Progenitor cell of endocrine pancreas (in vitro differentiated cells): Measurements from ENCODE around the gene PLPP2. TPM values are rescaled to one million over a fixed set of nuclear protein-coding genes. Genes with fewer than 3 reads are reported as not detected.
"Not testable (repeated sequence)": the region's sequence is repeated elsewhere in the genome, so short reads cannot be mapped to it uniquely, and the experiment has no call there.

Experiments used
- DNase-seq: peaks from one replicate; pipeline ENCODE4 v3.0.0; 2021; ENCODE audit warnings: low spot score; ENCODE audit not compliant: unreplicated experiment
- H3K27ac Mint-ChIP-seq: 2 replicates; pipeline ENCODE4 v1.8.0; 2021; ENCODE audit warnings: mild to moderate bottlenecking, moderate library complexity, mixed read lengths
- H3K27me3 Mint-ChIP-seq: 2 replicates; pipeline ENCODE4 v1.8.0; 2021; ENCODE audit warnings: mixed read lengths
- H3K36me3 Mint-ChIP-seq: 2 replicates; pipeline ENCODE4 v1.8.0; 2022; ENCODE audit warnings: mixed read lengths; ENCODE audit not compliant: insufficient read depth
- H3K4me1 Mint-ChIP-seq: 2 replicates; pipeline ENCODE4 v1.8.0; 2021; ENCODE audit warnings: low read depth, mixed read lengths
- H3K4me3 Mint-ChIP-seq: 2 replicates; pipeline ENCODE4 v1.8.0; 2021; ENCODE audit warnings: low read depth, mild to moderate bottlenecking, moderate library complexity, mixed read lengths
- H3K9me3 Mint-ChIP-seq: 2 replicates; pipeline ENCODE4 v1.8.0; 2021; ENCODE audit warnings: low read depth, mixed read lengths
- CTCF ChIP-seq: fragments of 200-600 bp; sonication (generic); IDR thresholded peaks from one replicate; pipeline ENCODE4 v1.5.0; 2021; ENCODE audit warnings: antibody characterized with exemption, mild to moderate bottlenecking; ENCODE audit not compliant: unreplicated experiment
- total RNA-seq: library from RNA; stranded (reverse); gene quantifications from 2 replicates; pipeline ENCODE4 v1.2.1, GENCODE V29; 2021

Gene PLPP2
- total RNA-seq, 1 donor from 2014 or later, result 46.3 TPM

- no peak for DNase-seq
- TF ChIP-seq CTCF, result no peak
- H3K9me3 Mint-ChIP-seq, result peaks cover 4% of the 10 kb centered on the region
- H3K27me3 Mint-ChIP-seq, result no peaks in the 10 kb centered on the region
- H3K4me1 Mint-ChIP-seq, result no peaks in the 10 kb centered on the region
- H3K4me3 Mint-ChIP-seq, result no peak overlapping the region
- no peaks in the 10 kb centered on the region for H3K36me3 Mint-ChIP-seq
- H3K27ac Mint-ChIP-seq, result no peak overlapping the region
Measured at GRCh38 chr19:246551-246950, 44.7 kb downstream of the PLPP2 start.

- H3K36me3 Mint-ChIP-seq, H3K9me3 Mint-ChIP-seq, H3K27ac Mint-ChIP-seq, DNase-seq, H3K4me1 Mint-ChIP-seq, H3K27me3 Mint-ChIP-seq: not testable (repeated sequence)
- peak overlapping the region; percentile 49 for H3K4me3 Mint-ChIP-seq
Measured at GRCh38 chr19:245900-246299, 45.3 kb downstream of the PLPP2 start.

GRCh38 chr19:245457-245856, 45.7 kb downstream of the PLPP2 start:
- DNase-seq, result no peak
- no peaks in the 10 kb centered on the region for H3K4me1 Mint-ChIP-seq
- H3K36me3 Mint-ChIP-seq, result no peaks in the 10 kb centered on the region
- no peak for TF ChIP-seq CTCF
- H3K4me3 Mint-ChIP-seq, result no peak overlapping the region
- no peaks in the 10 kb centered on the region for H3K27me3 Mint-ChIP-seq
- no peak overlapping the region for H3K27ac Mint-ChIP-seq
- peaks cover 4% of the 10 kb centered on the region for H3K9me3 Mint-ChIP-seq

Other genes with a start within 250 kb of the PLPP2 start
- gene OR4F17, start 184.3 kb downstream of the PLPP2 start, total RNA-seq, result not detected in 2 replicates
- gene MIER2, start 53.4 kb upstream of the PLPP2 start, total RNA-seq, result 42.6 and 46.7 TPM in 2 replicates
- gene C2CD4C, start 117.7 kb upstream of the PLPP2 start, total RNA-seq, result 13.2 and 13.8 TPM in 2 replicates
- gene SHC2, start 169.6 kb upstream of the PLPP2 start, total RNA-seq, result 159 TPM in 2 replicates
- 0.77 and 1.0 TPM in 2 replicates for gene MADCAM1, start 205.1 kb upstream of the PLPP2 start, total RNA-seq
- gene TPGS1, start 216.1 kb upstream of the PLPP2 start, total RNA-seq, result 16.4 and 18.0 TPM in 2 replicates
- gene CDC34, start 240.4 kb upstream of the PLPP2 start, total RNA-seq, result 96.9 and 100 TPM in 2 replicates